IMR-90 (cell line): ENCODE measurements around the gene XAB2. TPM values are rescaled to one million over a fixed set of nuclear protein-coding genes. Genes with fewer than 3 reads are reported as not detected.

Experiments
- ATAC-seq: fragments of 200-7000 bp; cut with Tn5 transposase; 2 replicates; pipeline ENCODE4 v1.9.1; 2020; ENCODE audit warnings: low read depth, mild to moderate bottlenecking, moderate library complexity
- BruUV-seq: library from RNA; stranded (reverse); fragments of 400-500 nt; replicated peaks from 2 replicates; lab custom pipeline; 2021; lab: Mats Ljungman, UMichigan
- CTCF ChIA-PET: fragments of 300-600 bp; formaldehyde crosslinking; extraction: SDS; loops from one replicate; lab custom pipeline; 2021; ENCODE audit warnings: antibody characterized with exemption; lab: Yijun Ruan, JAX
- POLR2A ChIA-PET: fragments of 300-600 bp; sonication (Branson Sonifier 250); formaldehyde crosslinking; loops from one replicate; lab custom pipeline; 2022; ENCODE audit warnings: antibody characterized with exemption; ENCODE audit not compliant: unreplicated experiment; lab: Charles Lee
- DNase-seq: peaks from one replicate; pipeline ENCODE4 v3.0.0; 2013
- H2AFZ ChIP-seq: replicated peaks from 2 replicates; pipeline ENCODE3; 2013; ENCODE audit warnings: low read length, mild to moderate bottlenecking; ENCODE audit not compliant: poor library complexity
- H2AK5ac ChIP-seq: 2 replicates; pipeline ENCODE4 v1.6.1; 2013; ENCODE audit warnings: low read depth, low read length, inconsistent platforms
- H2AK9ac ChIP-seq: replicated peaks from 2 replicates; pipeline ENCODE3; 2013; ENCODE audit warnings: mild to moderate bottlenecking, low read depth, low read length, moderate library complexity; ENCODE audit not compliant: poor library complexity
- H2BK120ac ChIP-seq: 2 replicates; pipeline ENCODE4 v1.6.1; 2013; ENCODE audit warnings: low read depth, low read length, inconsistent platforms
- H2BK15ac ChIP-seq: 3 replicates; pipeline ENCODE4 v1.6.1; 2013; ENCODE audit warnings: low read depth, low read length, inconsistent platforms
- H2BK20ac ChIP-seq: 2 replicates; pipeline ENCODE4 v1.6.1; 2013; ENCODE audit warnings: low read depth, mild to moderate bottlenecking, inconsistent platforms, low read length, moderate library complexity
- H2BK5ac ChIP-seq: 2 replicates; pipeline ENCODE4 v1.6.1; 2013; ENCODE audit warnings: mild to moderate bottlenecking, low read depth, low read length, inconsistent platforms; ENCODE audit not compliant: poor library complexity, severe bottlenecking
- H3K14ac ChIP-seq: replicated peaks from 2 replicates; pipeline ENCODE4 v1.6.1; 2013; ENCODE audit warnings: low read depth, low read length, inconsistent platforms
- H3K18ac ChIP-seq: 2 replicates; pipeline ENCODE4 v1.6.1; 2013; ENCODE audit warnings: low read depth, low read length, control low read depth
- H3K23ac ChIP-seq: 2 replicates; pipeline ENCODE4 v1.6.1; 2013; ENCODE audit warnings: low read depth, low read length, inconsistent platforms
- H3K27ac ChIP-seq: 2 replicates; pipeline ENCODE4 v1.5.1; 2013; ENCODE audit warnings: mild to moderate bottlenecking, control low read depth, low read length; ENCODE audit not compliant: insufficient read depth
- H3K27me3 ChIP-seq: 2 replicates; pipeline ENCODE4 v1.6.1; 2013; ENCODE audit warnings: low read length; ENCODE audit not compliant: control insufficient read depth, insufficient read depth
- H3K36me3 ChIP-seq: 2 replicates; pipeline ENCODE4 v1.6.1; 2013; ENCODE audit warnings: low read length, mixed read lengths; ENCODE audit not compliant: control insufficient read depth, insufficient read depth
- H3K4ac ChIP-seq: 2 replicates; pipeline ENCODE4 v1.6.1; 2013; ENCODE audit warnings: low read depth, low read length, inconsistent platforms
- H3K4me1 ChIP-seq: 2 replicates; pipeline ENCODE4 v1.6.1; 2013; ENCODE audit warnings: low read length, mixed read lengths; ENCODE audit not compliant: control insufficient read depth, insufficient read depth
- H3K4me2 ChIP-seq: 2 replicates; pipeline ENCODE4 v1.6.1; 2013; ENCODE audit warnings: low read depth, mild to moderate bottlenecking, control low read depth, low read length, moderate library complexity
- H3K4me3 ChIP-seq: 2 replicates; pipeline ENCODE4 v1.5.1; 2013; ENCODE audit warnings: low read depth, mild to moderate bottlenecking, control low read depth, low read length, moderate library complexity; ENCODE audit not compliant: insufficient read depth
- H3K56ac ChIP-seq: 2 replicates; pipeline ENCODE4 v1.6.1; 2013; ENCODE audit warnings: low read length, inconsistent platforms; ENCODE audit not compliant: insufficient read depth; ENCODE audit errors: extremely low read depth
- H3K79me1 ChIP-seq, 2 experiments: 2 replicates each; pipeline ENCODE4 v1.6.1; 2013; ENCODE audit warnings: low read length in 2 of 2, inconsistent platforms in 1 of 2, low read depth in 1 of 2
- H3K9ac ChIP-seq: 2 replicates; pipeline ENCODE4 v1.6.1; 2013; ENCODE audit warnings: low read depth, low read length, control low read depth
- H3K9me1 ChIP-seq: 2 replicates; pipeline ENCODE4 v1.6.1; 2013; ENCODE audit warnings: low read length, inconsistent platforms; ENCODE audit not compliant: insufficient read depth
- H3K9me3 ChIP-seq: 2 replicates; pipeline ENCODE4 v1.6.1; 2013; ENCODE audit warnings: low read length; ENCODE audit not compliant: control insufficient read depth, insufficient read depth
- H4K20me1 ChIP-seq: 2 replicates; pipeline ENCODE4 v1.6.1; 2013; ENCODE audit warnings: low read length, inconsistent platforms; ENCODE audit not compliant: insufficient read depth
- H4K5ac ChIP-seq: 2 replicates; pipeline ENCODE4 v1.6.1; 2013; ENCODE audit warnings: mild to moderate bottlenecking, low read depth, low read length, control low read depth
- H4K8ac ChIP-seq, 2 experiments: 2 replicates each; pipeline ENCODE4 v1.6.1; 2013; ENCODE audit warnings: low read depth in 2 of 2, low read length in 2 of 2, control low read depth in 1 of 2, inconsistent platforms in 1 of 2
- H4K91ac ChIP-seq: 2 replicates; pipeline ENCODE4 v1.6.1; 2013; ENCODE audit warnings: low read depth, low read length, inconsistent platforms; ENCODE audit not compliant: insufficient read depth
- CEBPB ChIP-seq: IDR thresholded peaks from 2 replicates; pipeline ENCODE4 v1.6.1; 2012; ENCODE audit warnings: low read depth, low read length, improper control_type of control experiment
- CHD1 ChIP-seq: IDR thresholded peaks from 2 replicates; pipeline ENCODE4 v1.6.1; 2012; ENCODE audit warnings: low read depth, low read length, improper control_type of control experiment
- FOS ChIP-seq: fragments of 150-350 bp; IDR thresholded peaks from 2 replicates; pipeline ENCODE4 v1.6.1; 2016; ENCODE audit warnings: low read depth, low read length
- MAFK ChIP-seq: IDR thresholded peaks from 2 replicates; pipeline ENCODE4 v1.6.1; 2012; ENCODE audit warnings: low read depth, low read length, improper control_type of control experiment
- RCOR1 ChIP-seq: IDR thresholded peaks from 2 replicates; pipeline ENCODE4 v1.6.1; 2012; ENCODE audit warnings: mild to moderate bottlenecking, low read length, improper control_type of control experiment; ENCODE audit not compliant: insufficient replicate concordance
- WGBS, 2 experiments: methylation state at CpG; one replicate each; pipeline versions ENCODE4 v1.1.5 to v1.1.7; 2013; ENCODE audit warnings: missing lambda C conversion rate in 2 of 2; ENCODE audit not compliant: insufficient read length in 1 of 2; ENCODE audit errors: extremely low coverage in 2 of 2; 5-methylcytosine and 5-hydroxymethylcytosine counted together
- dilution Hi-C: fragments of 300-500 bp; cut with HindIII; formaldehyde crosslinking; loops from one replicate; pipeline ENCODE4 v1.14.3; 2018; ENCODE audit warnings: low sequenced_read_pairs; ENCODE audit not compliant: unreplicated experiment
- in situ Hi-C: fragments of 300-500 bp; cut with MboI; formaldehyde crosslinking; loops from 3 replicates; pipeline ENCODE4 v1.14.3; 2019; ENCODE audit warnings: low sequenced_read_pairs, inconsistent platforms, mixed read lengths
- intact Hi-C: fragments of 100-400 bp; cut with micrococcal nuclease; formaldehyde crosslinking; loops from 2 replicates; pipeline ENCODE4 v1.10.0; 2022
- polyA plus RNA-seq, 3 experiments: library from polyadenylated mRNA; depleted of rRNA; stranded (reverse); fragments of >200 nt; gene quantifications; 2 replicates each; pipeline ENCODE4 v1.2.3, GENCODE V29; 2012; ENCODE audit warnings: low replicate concordance in 1 of 3
- total RNA-seq: library from RNA; depleted of rRNA; stranded (reverse); fragments of >200 nt; gene quantifications from 2 replicates; pipeline ENCODE4 v1.2.3, GENCODE V29; 2012
- TF ChIP-seq, protein P1 (sequence below): fragments of 150-350 bp; IDR thresholded peaks from 2 replicates; pipeline ENCODE4 v1.6.1; 2016; ENCODE audit warnings: low read depth, mild to moderate bottlenecking, low read length, moderate library complexity, borderline replicate concordance

Gene XAB2
- total and polyA plus RNA-seq, 2 of the 4 experiments (the other 2 are of a cell fraction) = 29.9 to 34.4 TPM

DNA sequence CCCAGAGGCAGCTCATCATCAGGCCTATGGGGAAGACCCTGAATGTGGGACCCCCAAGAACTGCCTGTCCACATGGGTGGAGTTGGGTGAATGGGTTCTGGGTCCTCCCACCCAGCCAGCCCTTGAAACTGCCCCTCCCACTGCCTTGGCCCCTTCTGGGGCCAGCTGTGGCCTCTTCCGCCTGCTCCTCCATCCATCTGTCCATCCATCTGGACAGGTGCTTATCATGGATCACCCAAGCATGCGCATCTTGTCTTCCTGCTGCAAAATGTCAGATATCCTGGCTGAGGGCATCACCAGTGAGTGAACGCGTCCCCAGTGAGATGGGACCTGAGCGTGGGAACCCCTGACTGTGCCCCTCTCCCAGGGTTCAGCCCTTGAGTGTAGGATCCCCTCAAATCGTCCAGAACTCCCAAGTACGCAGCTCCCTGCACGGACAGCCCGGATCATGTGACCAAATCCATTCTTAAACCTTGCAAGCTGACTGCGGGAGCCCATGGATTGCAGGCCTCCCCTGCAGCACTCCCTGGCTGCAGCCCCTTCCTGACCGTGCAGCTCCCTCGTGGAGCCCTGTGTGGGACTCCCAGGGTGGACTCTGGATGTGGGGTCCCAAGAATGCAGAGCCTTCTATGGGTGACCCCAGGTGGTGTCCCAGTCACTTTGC, 9.6 kb upstream of the XAB2 start:
- TF ChIP-seq, protein P1, sequence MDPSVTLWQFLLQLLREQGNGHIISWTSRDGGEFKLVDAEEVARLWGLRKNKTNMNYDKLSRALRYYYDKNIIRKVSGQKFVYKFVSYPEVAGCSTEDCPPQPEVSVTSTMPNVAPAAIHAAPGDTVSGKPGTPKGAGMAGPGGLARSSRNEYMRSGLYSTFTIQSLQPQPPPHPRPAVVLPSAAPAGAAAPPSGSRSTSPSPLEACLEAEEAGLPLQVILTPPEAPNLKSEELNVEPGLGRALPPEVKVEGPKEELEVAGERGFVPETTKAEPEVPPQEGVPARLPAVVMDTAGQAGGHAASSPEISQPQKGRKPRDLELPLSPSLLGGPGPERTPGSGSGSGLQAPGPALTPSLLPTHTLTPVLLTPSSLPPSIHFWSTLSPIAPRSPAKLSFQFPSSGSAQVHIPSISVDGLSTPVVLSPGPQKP = no peak
- TF ChIP-seq CHD1 (no peak), RCOR1 (no peak), MAFK (no peak), FOS (no peak), CEBPB (no peak)
- Histone ChIP-seq H3K18ac (no peak overlapping the region), H2AFZ (no peak overlapping the region), H4K91ac (no peak overlapping the region), H3K56ac (no peak overlapping the region), H3K4ac (no peak overlapping the region), H3K79me1 (no peaks in the 10 kb centered on the region), H4K5ac (no peak overlapping the region), H2BK120ac (no peak overlapping the region), H2BK5ac (no peak overlapping the region), H2AK9ac (peak overlapping the region; percentile 28), H4K8ac (no peak overlapping the region), H3K9ac (no peak overlapping the region), H3K4me2 (no peak overlapping the region), H3K27ac (no peak overlapping the region), H3K23ac (no peak overlapping the region), H3K9me3 (no peaks in the 10 kb centered on the region), H3K14ac (no peak overlapping the region), H3K9me1 (peaks cover 12% of the 10 kb centered on the region), H3K36me3 (no peaks in the 10 kb centered on the region), H3K4me1 (no peaks in the 10 kb centered on the region), H2BK20ac (no peak overlapping the region), H4K20me1 (peaks cover 5% of the 10 kb centered on the region; the same call in 1 of the 2 replicates), H2AK5ac (no peak overlapping the region), H3K27me3 (peaks cover 14% of the 10 kb centered on the region; the same call in 1 of the 2 replicates), H3K4me3 (no peak overlapping the region), H2BK15ac (no peak overlapping the region)
- no peak for ATAC-seq
- dilution Hi-C loops (no loop called here), in situ Hi-C loops (no loop called here), intact Hi-C loops (no loop called here)
- ChIA-PET POLR2A (no interaction called here), CTCF (interaction anchor here (1.2 kb wide), 1 partner anchor 14 kb away, joined by 3 read pairs; no protein-coding TSS in a partner anchor)
- WGBS, 2 experiments = 71% methylated on average over 7 of the region's 12 CpGs; no CpG with 5 or more reads in 1 of the 2 experiments
- no peak for DNase-seq
- BruUV-seq = no TSS peak
